Bronchial epithelial cell (primary cell): ENCODE measurements around the gene SYT2. TPM values are rescaled to one million over a fixed set of nuclear protein-coding genes. Genes with fewer than 3 reads are reported as not detected.
"Not testable (repeated sequence)": the region's sequence is repeated elsewhere in the genome, so short reads cannot be mapped to it uniquely, and the experiment has no call there.

Source experiments
- DNase-seq: peaks from one replicate; pipeline ENCODE4 v3.0.0-alpha.2; 2010; ENCODE audit warnings: low read depth
- FAIRE-seq: peaks from 2 replicates; lab custom pipeline; 2011; peaks lifted over from hg19 to GRCh38; lab: Jason Lieb, UNC
- H3K27me3 ChIP-seq: 2 replicates; pipeline ENCODE4 v1.5.1; 2011; ENCODE audit warnings: low read length; ENCODE audit not compliant: control insufficient read depth, insufficient read depth
- H3K36me3 ChIP-seq: 2 replicates; pipeline ENCODE4 v1.5.1; 2011; ENCODE audit warnings: low read length; ENCODE audit not compliant: control insufficient read depth, insufficient read depth
- H3K4me3 ChIP-seq: 2 replicates; pipeline ENCODE4 v1.5.1; 2011; ENCODE audit warnings: mild to moderate bottlenecking, low read depth, low read length, control low read depth
- total RNA-seq: library from RNA; depleted of rRNA; stranded (reverse); fragments of >200 nt; gene quantifications from 2 replicates; pipeline ENCODE4 v1.2.1, GENCODE V29; 2014
- TF ChIP-seq, protein P1 (sequence below): IDR thresholded peaks from 2 replicates; pipeline ENCODE4 v1.5.1; 2011; ENCODE audit warnings: mild to moderate bottlenecking, moderate library complexity, low read length, control low read depth, inconsistent platforms; ENCODE audit not compliant: insufficient read depth, severe bottlenecking

SYT2 gene
- total RNA-seq, 1 donor from 2014 or later: under 0.01 TPM

DNA sequence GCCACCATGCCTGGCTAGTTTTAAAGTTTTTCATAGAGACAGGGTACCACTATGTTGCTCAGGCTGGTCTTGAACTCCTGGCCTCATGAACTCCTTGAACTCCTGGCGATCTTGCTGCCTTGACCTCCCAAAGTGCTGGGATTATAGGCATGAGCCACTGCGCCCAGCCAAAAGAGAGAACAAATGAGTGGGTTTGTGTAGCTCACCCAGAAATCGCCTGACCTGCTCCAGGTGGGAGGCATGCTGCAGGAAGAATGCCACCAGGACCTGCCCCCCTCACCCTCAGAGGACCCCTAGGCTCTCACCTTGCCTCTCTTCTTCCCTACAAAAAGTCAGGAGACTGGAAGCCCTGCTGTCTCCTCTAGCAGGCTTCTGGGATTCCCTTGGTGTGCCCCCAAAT lies 88.8 kb downstream of the SYT2 start:
- DNase-seq: no peak
- Histone ChIP-seq H3K36me3 (no peaks in the 10 kb centered on the region), H3K4me3 (no peak overlapping the region), H3K27me3 (no peaks in the 10 kb centered on the region)
- TF ChIP-seq, protein P1, sequence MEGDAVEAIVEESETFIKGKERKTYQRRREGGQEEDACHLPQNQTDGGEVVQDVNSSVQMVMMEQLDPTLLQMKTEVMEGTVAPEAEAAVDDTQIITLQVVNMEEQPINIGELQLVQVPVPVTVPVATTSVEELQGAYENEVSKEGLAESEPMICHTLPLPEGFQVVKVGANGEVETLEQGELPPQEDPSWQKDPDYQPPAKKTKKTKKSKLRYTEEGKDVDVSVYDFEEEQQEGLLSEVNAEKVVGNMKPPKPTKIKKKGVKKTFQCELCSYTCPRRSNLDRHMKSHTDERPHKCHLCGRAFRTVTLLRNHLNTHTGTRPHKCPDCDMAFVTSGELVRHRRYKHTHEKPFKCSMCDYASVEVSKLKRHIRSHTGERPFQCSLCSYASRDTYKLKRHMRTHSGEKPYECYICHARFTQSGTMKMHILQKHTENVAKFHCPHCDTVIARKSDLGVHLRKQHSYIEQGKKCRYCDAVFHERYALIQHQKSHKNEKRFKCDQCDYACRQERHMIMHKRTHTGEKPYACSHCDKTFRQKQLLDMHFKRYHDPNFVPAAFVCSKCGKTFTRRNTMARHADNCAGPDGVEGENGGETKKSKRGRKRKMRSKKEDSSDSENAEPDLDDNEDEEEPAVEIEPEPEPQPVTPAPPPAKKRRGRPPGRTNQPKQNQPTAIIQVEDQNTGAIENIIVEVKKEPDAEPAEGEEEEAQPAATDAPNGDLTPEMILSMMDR: no peak
- FAIRE-seq: no peak

DNA sequence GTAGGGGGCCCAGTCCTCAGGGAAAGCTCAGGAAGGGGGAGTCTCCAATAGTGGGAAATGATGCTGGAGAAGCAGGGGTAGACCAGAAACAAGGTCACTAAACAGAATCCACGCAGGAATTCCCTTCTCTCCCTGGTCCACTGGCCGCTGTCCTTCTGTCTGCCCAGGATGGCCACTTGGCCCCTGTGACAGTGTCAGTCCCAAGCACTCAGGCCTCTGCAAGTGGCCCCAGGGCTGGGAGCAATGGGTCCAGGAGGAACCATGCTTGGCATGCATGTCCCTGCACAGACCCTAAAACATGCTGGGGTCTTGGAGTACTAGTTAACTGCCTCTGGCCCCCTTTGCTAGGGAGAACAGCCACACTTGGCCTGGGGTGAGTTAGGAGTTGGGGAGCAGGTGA lies 90.2 kb downstream of the SYT2 start:
- not testable (repeated sequence) for H3K27me3 ChIP-seq, H3K36me3 ChIP-seq, DNase-seq, FAIRE-seq, H3K4me3 ChIP-seq

DNA sequence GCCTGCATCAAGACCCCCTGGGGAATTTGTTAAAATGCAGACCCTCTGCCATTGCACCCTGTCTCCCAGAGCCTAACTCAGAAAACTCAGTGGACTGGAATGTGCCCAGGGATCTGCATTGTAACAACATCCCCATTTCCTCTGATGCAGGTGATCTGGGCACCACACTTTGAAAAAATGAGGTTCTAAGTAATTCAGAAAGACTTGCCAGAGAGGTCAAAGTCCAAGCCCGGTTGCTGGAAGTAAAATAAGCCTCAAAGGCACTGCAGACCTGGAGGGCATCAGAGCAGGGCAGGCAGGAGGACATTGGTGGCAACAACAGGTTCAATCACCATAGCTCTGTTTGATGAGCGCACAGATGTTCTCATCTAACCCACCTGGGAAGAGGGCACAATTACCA lies 90.7 kb downstream of the SYT2 start:
- no peaks in the 10 kb centered on the region for H3K27me3 ChIP-seq
- no peak overlapping the region for H3K4me3 ChIP-seq
- FAIRE-seq (no peak), DNase-seq (no peak)
- H3K36me3 ChIP-seq: no peaks in the 10 kb centered on the region
- TF ChIP-seq, protein P1: no peak

DNA sequence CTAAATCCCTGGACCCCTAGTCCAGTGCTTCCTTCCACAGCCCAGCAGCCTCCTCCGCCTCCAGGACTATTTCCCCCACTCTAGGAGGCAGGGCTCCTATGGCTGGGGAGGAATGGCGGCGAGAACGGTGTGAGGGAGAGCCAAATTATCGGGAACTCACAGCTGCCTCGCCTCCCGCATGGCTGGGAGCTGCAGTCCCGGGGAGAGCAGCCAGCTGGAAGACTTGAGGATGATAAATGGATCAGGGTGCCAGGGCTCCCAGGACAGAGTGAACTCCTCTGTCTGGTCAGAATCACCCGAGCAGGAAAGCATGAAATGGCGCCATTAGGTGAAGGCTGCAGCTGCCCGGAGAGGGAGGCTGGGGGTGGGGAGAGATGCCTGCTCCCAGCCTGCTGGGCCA lies 91.2 kb downstream of the SYT2 start:
- H3K36me3 ChIP-seq, H3K27me3 ChIP-seq, DNase-seq, FAIRE-seq, H3K4me3 ChIP-seq: not testable (repeated sequence)

DNA sequence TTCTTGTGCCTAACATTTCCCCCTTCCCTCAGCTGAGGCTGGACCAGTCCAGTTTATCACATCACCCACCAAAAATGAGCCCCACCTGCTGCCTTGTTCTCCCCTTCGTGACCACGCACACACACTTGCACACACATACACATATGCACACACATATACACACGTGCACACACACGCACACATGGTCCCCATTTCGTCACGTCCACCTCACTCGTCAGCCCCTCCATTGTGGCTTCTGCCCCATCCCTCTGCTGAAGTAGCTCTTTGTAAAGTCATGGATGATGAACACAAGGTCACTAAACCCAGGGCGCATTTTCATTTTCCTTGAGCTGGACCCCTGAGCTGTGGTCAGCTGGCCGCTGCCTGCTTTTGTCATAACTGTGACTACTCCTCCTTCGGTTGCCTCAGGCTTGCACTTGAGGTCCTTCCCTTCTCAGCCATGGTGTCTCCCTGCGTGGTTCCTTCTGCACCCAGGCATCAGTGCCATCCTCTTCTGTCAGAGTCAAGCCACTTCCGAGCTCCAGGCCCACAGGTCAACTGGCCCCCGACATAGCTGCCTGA lies 93.8 kb downstream of the SYT2 start:
- no peak for DNase-seq
- Histone ChIP-seq H3K27me3 (no peaks in the 10 kb centered on the region), H3K36me3 (no peaks in the 10 kb centered on the region), H3K4me3 (no peak overlapping the region)
- TF ChIP-seq, protein P1: no peak
- no peak for FAIRE-seq

DNA sequence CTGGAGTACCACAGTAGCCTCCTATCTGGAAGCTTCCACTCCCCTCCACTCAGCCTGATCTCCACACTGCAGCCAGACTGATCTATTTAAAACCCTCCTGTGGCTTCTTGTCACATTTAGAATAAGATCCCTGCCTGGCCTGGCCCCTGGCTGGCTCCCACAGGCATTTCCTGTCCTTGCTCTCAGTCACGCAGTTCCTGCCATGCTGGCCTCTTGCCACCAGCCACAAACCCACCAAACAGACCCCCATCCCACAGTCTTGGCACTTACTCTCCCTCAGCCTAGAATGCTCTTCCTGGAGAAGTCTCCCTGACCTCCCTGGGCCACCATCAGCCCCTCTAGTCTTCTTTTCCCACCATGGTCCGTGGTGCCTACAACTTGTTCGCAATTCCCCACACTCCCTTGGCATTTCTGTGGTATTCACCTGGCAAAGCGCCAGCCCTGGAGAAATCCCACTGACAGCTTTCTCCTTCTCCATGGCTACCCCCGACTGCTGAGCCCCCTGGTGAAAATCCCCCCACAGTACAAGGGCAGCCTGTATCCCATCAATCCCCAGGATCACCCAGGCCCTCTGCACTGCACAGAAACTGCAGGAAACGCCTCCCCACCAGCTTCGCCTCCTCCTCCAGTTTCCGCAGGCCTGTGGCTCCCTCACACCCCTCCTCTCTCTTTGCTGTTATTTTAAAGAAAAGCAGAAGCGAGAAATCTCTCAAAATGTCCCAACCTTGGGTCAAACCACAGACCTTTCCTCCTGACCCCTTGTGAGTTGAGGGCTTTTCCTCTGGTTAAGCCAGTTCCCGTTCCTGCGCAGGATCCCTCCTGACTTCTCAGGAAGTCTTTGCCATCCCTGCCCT lies 94.5 kb downstream of the SYT2 start:
- DNase-seq (no peak), FAIRE-seq (no peak)
- Histone ChIP-seq H3K4me3 (no peak overlapping the region), H3K36me3 (no peaks in the 10 kb centered on the region), H3K27me3 (no peaks in the 10 kb centered on the region)
- TF ChIP-seq, protein P1: no peak

DNA sequence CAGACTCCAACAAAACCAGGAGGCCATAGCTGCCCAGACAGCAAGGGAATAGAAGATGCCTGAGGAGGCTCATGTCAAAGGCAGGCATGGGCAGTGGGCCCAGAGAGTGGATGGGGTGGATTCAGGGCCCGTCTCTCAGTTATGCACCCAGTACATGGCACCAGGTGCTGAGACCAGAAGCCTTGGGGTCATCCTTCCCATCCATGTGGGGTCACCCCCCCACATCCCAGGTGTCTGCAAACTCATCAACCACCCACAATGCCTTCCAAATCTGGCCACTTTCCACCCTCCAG lies 95.1 kb downstream of the SYT2 start:
- not testable (repeated sequence) for H3K36me3 ChIP-seq, H3K27me3 ChIP-seq, DNase-seq, FAIRE-seq, H3K4me3 ChIP-seq

DNA sequence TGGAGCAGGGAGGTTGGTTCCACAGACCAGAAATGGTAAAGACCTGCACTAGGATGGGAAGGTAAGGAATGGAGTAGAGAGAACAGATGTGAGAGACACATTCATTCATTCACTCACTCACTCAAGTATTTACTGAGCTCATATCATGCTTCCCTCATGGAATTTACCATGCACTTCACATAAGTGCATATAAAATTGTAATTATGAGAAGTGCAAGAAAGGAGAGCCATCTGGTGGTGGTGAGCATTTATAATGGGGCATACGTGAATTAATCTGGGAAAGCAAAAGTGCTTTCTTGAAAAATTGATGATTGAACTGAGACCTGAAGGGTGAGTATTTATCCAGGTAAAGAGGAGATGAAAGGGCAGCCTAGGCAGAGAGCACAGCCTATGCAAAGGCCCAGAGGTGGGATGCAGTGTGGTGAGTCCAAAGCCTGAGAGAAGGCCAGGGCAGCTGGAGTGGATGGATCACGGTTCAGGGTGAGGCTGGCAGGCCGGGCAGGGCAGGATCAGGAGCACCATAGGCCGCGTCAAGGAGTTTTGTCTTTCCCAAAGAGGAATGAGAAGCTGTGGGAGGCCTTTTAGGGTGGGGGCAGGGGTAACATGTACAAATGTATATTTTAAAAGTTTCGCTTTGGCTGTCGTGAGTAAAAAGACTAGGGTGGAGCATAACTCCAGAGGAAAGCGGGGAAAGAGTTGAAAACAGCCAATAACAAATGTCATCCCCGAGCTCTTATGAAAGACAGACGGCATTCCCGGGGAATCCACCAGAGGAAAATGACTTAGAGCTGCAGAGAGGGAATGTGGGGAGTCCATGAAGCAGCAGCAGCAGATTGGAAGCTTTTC lies 95.7 kb downstream of the SYT2 start:
- H3K27me3 ChIP-seq, H3K36me3 ChIP-seq, H3K4me3 ChIP-seq, FAIRE-seq, DNase-seq: not testable (repeated sequence)
